RWPE1 (cell line): ENCODE measurements around the gene TIMP2.

Experiments used
- CTCF ChIA-PET: fragments of 350-600 bp; sonication (Branson Sonifier 250); formaldehyde crosslinking; extraction: SDS; loops from one replicate; lab custom pipeline; 2021; lab: Yijun Ruan, JAX
- POLR2A ChIA-PET: fragments of 400-600 bp; formaldehyde crosslinking; extraction: SDS; loops from one replicate; lab custom pipeline; 2020; ENCODE audit warnings: antibody characterized with exemption; ENCODE audit not compliant: low non-redundant PET; lab: Yijun Ruan, JAX
- DNase-seq: peaks from one replicate; pipeline ENCODE4 v3.0.0; 2012; ENCODE audit warnings: low spot score
- H3K27ac ChIP-seq: fragments of 450-650 bp; 2 replicates; pipeline ENCODE4 v1.5.1; 2017
- CTCF ChIP-seq: fragments of 450-650 bp; conservative IDR thresholded peaks from 2 replicates; pipeline ENCODE4 v1.5.1; 2017; ENCODE audit warnings: low read depth, mild to moderate bottlenecking

The TIMP2 gene

GRCh38 chr17:78959803-78960202, 34.6 kb upstream of the TIMP2 start:
- DNase-seq, result no peak
- CTCF ChIA-PET, result no interaction called here
- no peak overlapping the region for H3K27ac ChIP-seq
- TF ChIP-seq CTCF, result no peak
- POLR2A ChIA-PET, result no interaction called here

DNA sequence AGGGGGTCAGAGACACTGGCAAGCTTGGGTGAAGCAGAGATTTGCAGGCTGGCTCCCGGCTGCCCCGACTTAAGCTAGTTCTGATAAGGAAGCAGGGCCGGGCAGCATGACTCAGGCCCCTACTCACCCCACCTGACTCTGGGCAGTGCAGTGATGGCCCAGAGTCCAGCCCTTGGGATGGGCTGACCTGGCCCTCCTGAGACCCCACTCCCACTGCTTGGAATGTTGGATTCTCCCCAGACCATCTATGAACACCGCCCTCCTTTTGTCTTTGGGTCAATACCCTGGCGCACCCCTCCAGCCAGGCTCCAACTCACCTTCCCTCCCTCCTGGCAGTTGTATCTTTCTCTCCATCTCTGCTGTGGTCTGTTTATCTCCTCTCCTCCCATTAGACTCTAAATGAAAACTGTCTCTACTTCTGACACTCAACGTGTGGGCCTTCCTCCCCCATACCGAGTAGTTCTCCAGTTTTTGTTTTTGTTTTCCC, 33.5 kb upstream of the TIMP2 start:
- peak overlapping the region; percentile 4 for H3K27ac ChIP-seq
- no peak for TF ChIP-seq CTCF
- CTCF ChIA-PET, result interaction anchor here (0.7 to 0.9 kb wide), 2 partner anchors 15 to 85 kb away, joined by 4 to 5 read pairs; no protein-coding TSS in a partner anchor
- POLR2A ChIA-PET, result interaction anchor here (0.7 kb wide), 1 partner anchor 45 kb away, joined by 3 read pairs; no protein-coding TSS in a partner anchor
- no peak for DNase-seq

- CTCF ChIA-PET, result no interaction called here
- DNase-seq, result no peak
- TF ChIP-seq CTCF, result no peak
- POLR2A ChIA-PET, result no interaction called here
- no peak overlapping the region for H3K27ac ChIP-seq
These were observed 31.9 kb upstream of the TIMP2 start for GRCh38 chr17:78957128-78957527.

- peak; percentile 40 for DNase-seq
- ChIA-PET CTCF (no interaction called here), POLR2A (no interaction called here)
- H3K27ac ChIP-seq, result no peak overlapping the region
- TF ChIP-seq CTCF, result no peak
These were observed 31.1 kb upstream of the TIMP2 start for GRCh38 chr17:78956254-78956653.

GRCh38 chr17:78954684-78955083, 29.5 kb upstream of the TIMP2 start:
- ChIA-PET POLR2A (no interaction called here), CTCF (interaction anchor here (0.6 to 2.2 kb wide), 2 partner anchors 17 to 98 kb away, joined by 3 to 10 read pairs; no protein-coding TSS in a partner anchor)
- TF ChIP-seq CTCF, result no peak
- DNase-seq, result no peak
- H3K27ac ChIP-seq, result no peak overlapping the region

GRCh38 chr17:78953356-78954350, 28.5 kb upstream of the TIMP2 start:
- DNase-seq, result no peak
- ChIA-PET POLR2A (no interaction called here), CTCF (interaction anchor here (2.2 kb wide), 1 partner anchor 18 kb away, joined by 10 read pairs; no protein-coding TSS in a partner anchor)
- TF ChIP-seq CTCF, result no peak
- H3K27ac ChIP-seq, result no peak overlapping the region
